Inflammatory macrophage treated with lipopolysaccharide for 4 hours (primary cell): ENCODE results near the gene VPS37D.
"Not testable (repeated sequence)": the region's sequence is repeated elsewhere in the genome, so short reads cannot be mapped to it uniquely, and the experiment has no call there.

Experiments used
- DNase-seq: peaks from one replicate; pipeline ENCODE4 v3.0.0-alpha.2; 2020

The VPS37D gene

GRCh38 chr7:73646785-73647724 is 20.6 kb upstream of the VPS37D start:
- no peak for DNase-seq

GRCh38 chr7:73647725-73648592 is 19.7 kb upstream of the VPS37D start:
- peak; percentile 18 for DNase-seq

GRCh38 chr7:73648593-73649332 is 18.9 kb upstream of the VPS37D start:
- DNase-seq = no peak

GRCh38 chr7:73649576-73649975 is 18.1 kb upstream of the VPS37D start:
- DNase-seq = no peak

- DNase-seq = no peak
These were observed 17.1 kb upstream of the VPS37D start for GRCh38 chr7:73650524-73650923.

- DNase-seq = no peak
These were observed 15.1 kb upstream of the VPS37D start for GRCh38 chr7:73652541-73652949.

GRCh38 chr7:73655309-73655708 is 12.3 kb upstream of the VPS37D start:
- DNase-seq = not testable (repeated sequence)

- DNase-seq = no peak
These were observed 7.6 kb upstream of the VPS37D start for GRCh38 chr7:73659983-73660382.

GRCh38 chr7:73660594-73660993 is 7.0 kb upstream of the VPS37D start:
- DNase-seq = not testable (repeated sequence)

- DNase-seq = no peak
These were observed 4.6 kb upstream of the VPS37D start for GRCh38 chr7:73663033-73663432.

- no peak for DNase-seq
These were observed 663 bp downstream of the VPS37D start for GRCh38 chr7:73668103-73668885.

GRCh38 chr7:73668886-73669230 is 1.2 kb downstream of the VPS37D start:
- no peak for DNase-seq

- no peak for DNase-seq
These were observed 1.7 kb downstream of the VPS37D start for GRCh38 chr7:73669288-73669701.

- no peak for DNase-seq
These were observed 2.3 kb downstream of the VPS37D start for GRCh38 chr7:73669858-73670385.

- no peak for DNase-seq
These were observed 3.7 kb downstream of the VPS37D start for GRCh38 chr7:73671322-73671661.

- no peak for DNase-seq
These were observed 4.3 kb downstream of the VPS37D start for GRCh38 chr7:73671857-73672445.

GRCh38 chr7:73674468-73675124 is 7.0 kb downstream of the VPS37D start:
- no peak for DNase-seq

- not testable (repeated sequence) for DNase-seq
These were observed 8.4 kb downstream of the VPS37D start for GRCh38 chr7:73676062-73676461.

- DNase-seq = no peak
These were observed 11.2 kb downstream of the VPS37D start for GRCh38 chr7:73678862-73679261.

GRCh38 chr7:73679709-73680108 is 12.1 kb downstream of the VPS37D start:
- DNase-seq = no peak

GRCh38 chr7:73680501-73680900 is 12.9 kb downstream of the VPS37D start:
- DNase-seq = no peak
